ENCODE data around the gene NEUROD2.

NEUROD2 gene

GRCh38 chr17:39580082-39580468, 27.6 kb downstream of the NEUROD2 start:
- DNase-seq (ENCODE audit: low read depth, low spot score) = no peak

GRCh38 chr17:39579318-39580081, 28.2 kb downstream of the NEUROD2 start:
- DNase-seq (ENCODE audit: low read depth, low spot score) = no peak

GRCh38 chr17:39578272-39578671, 29.4 kb downstream of the NEUROD2 start:
- no peak for DNase-seq (ENCODE audit: low read depth, low spot score)

GRCh38 chr17:39576187-39576586, 31.5 kb downstream of the NEUROD2 start:
- DNase-seq (ENCODE audit: low read depth, low spot score) = no peak

GRCh38 chr17:39573447-39574298, 34.0 kb downstream of the NEUROD2 start:
- no peak for DNase-seq (ENCODE audit: low read depth, low spot score)

GRCh38 chr17:39572121-39572520, 35.6 kb downstream of the NEUROD2 start:
- DNase-seq (ENCODE audit: low read depth, low spot score) = no peak

GRCh38 chr17:39569126-39569525, 38.6 kb downstream of the NEUROD2 start:
- no peak for DNase-seq (ENCODE audit: low read depth, low spot score)

GRCh38 chr17:39568702-39569101, 39.0 kb downstream of the NEUROD2 start:
- no peak for DNase-seq (ENCODE audit: low read depth, low spot score)

GRCh38 chr17:39566094-39566850, 41.4 kb downstream of the NEUROD2 start:
- DNase-seq (ENCODE audit: low read depth, low spot score) = no peak

- DNase-seq (ENCODE audit: low read depth, low spot score) = no peak
These were observed 43.4 kb downstream of the NEUROD2 start for GRCh38 chr17:39564211-39564848.

GRCh38 chr17:39563476-39563875, 44.2 kb downstream of the NEUROD2 start:
- DNase-seq (ENCODE audit: low read depth, low spot score) = no peak

GRCh38 chr17:39562976-39563375, 44.7 kb downstream of the NEUROD2 start:
- no peak for DNase-seq (ENCODE audit: low read depth, low spot score)

GRCh38 chr17:39562395-39562794, 45.3 kb downstream of the NEUROD2 start:
- no peak for DNase-seq (ENCODE audit: low read depth, low spot score)

- no peak for DNase-seq (ENCODE audit: low read depth, low spot score)
These were observed 51.3 kb downstream of the NEUROD2 start for GRCh38 chr17:39556423-39556822.

GRCh38 chr17:39555368-39555767, 52.4 kb downstream of the NEUROD2 start:
- no peak for DNase-seq (ENCODE audit: low read depth, low spot score)

Data from smooth muscle cell of the brain vasculature (primary cell).